ENCODE results near the gene SPATA32.
A peak's percentile ranks its signal among the peaks of the same experiment; 100 is the strongest.

The SPATA32 gene

DNA sequence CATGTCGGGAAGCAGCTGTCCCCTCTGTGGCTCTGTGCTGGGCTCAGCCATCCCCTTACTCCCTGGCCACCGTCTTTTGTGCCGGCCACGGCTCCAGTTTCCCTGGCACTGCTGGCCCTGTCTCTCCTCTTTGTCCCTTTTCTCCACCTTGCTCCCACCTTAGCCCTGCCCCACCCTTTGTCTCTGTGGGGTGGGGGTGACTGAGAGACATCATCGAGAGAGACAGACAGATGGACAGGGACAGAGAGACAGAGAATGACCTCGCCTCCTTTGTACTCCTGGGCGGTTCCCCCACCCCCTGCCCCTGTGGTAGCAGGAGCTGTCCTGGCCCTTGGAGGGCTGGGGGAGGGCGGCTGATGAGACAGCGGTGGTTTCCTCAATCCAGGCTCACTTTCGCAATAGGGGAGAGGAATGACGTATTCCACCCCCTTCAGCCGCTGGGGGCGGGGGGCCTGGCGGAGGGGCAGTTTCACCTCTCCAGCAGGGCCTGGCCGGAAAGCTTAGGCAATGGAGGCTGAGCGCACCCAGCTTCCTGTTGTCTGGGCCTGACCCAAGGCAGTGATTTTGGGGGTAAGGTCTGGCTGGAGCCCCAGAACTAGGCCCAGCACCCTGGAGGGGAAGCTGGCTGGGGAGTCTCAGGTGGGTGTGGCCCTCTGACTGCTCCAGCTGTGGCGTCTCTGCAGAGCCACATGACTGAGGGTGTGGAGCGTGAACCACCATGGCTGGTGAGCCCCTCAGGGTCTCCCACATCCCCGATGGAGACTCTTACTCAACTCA, 32.9 kb downstream of the SPATA32 start:
- DNase-seq (ENCODE audit: low read depth), result peak; percentile 75

DNA sequence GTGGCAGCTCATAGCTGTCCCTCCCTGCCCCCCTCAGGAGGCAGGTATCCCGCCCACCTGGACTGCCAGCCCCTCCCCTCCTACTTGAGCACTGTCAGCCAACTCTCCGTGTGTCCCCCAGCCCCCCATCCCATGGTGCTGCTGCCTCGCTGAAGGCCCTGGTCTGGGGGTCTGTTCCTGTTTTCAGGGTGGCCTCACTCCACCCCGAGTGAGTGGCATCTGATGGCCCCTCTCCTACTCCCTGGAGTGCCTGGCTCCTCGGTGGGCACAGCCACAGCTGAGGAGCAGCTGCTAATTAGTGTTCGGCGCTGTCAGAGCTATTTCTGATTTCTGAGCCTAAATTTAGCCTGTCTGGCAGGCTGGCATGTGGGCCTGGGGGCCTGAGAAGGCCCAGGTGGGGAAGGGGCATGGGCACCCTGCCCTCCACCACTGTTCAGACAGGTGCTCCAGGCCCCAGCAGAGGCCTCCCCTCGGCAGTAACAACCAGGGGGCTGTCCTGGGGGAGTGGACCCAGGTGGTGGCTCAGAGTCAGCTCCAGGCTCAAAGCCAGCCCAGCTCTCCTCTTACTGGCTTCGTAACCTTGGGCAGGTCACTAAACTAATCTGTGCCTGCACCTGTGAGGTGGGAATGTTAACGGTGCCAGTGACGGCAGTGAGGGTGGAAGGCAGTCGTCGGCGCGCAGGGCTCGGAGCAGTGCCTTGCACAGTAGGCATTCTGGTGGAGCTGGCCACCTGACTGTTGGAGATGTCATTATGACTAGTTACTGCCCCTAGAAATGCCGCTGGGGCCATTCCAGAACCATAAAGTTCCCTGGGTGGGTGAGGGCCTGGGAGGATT, 33.8 kb downstream of the SPATA32 start:
- DNase-seq (ENCODE audit: low read depth), result no peak

DNA sequence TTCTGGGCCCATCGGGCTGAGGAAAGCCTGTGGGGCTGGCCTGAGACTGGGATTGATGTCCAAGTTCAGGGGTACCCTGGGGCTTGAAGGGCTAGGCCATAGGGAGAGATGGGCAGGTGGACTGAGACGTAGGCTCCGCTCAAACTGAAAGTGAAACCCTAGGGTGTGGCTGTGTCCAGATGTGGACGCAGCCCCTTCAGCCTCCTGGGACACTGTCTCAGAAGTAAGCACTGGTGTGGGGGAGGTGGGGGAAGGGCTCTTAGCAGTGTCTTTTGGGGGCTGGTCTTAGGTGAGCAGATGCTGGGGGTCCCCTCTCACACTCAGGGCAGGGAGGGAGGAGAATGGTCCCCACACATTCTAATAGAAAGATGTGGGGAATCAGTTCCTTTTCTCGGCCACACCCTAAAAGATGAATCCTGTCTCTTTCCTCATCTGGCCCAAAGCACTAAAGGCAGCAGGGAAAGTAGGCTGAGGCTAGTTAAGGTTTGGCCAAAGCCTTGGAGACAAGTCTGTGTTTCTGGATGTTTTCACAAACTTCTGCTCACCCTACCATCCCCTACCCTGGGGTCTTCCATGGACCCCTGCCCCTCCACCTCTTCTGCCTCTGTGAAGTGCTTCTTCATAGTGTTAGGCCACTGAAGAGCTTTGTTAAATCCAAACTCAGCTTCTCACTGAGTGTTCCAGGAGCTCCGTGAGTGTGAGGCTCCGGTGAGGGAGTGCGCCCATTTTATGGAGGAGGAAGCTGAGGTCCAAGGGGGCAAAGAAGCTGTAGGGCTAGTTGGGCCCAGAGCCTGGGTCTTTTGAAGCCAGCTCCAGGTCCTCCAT, 34.6 kb downstream of the SPATA32 start:
- no peak for DNase-seq (ENCODE audit: low read depth)

DNA sequence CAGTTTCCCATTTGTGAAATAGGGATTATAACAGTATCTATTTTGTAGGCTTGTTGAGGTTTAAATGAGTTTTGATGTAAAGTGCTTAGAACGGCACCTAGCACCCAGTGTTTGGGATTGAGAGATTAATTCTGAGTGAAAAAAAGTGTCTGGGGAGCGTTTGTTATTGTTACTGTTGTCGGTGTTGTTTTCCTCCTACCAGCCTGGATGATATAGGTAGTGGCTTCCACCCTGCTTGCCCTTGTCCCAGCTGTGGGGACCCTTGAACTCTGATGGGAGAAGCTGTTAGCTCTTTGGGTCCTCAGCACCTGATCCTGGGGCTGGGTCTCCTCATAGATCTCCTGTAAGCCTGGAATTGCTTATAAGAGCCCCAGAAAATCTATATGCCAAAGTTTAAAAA, 35.3 kb downstream of the SPATA32 start:
- DNase-seq (ENCODE audit: low read depth), result no peak

DNA sequence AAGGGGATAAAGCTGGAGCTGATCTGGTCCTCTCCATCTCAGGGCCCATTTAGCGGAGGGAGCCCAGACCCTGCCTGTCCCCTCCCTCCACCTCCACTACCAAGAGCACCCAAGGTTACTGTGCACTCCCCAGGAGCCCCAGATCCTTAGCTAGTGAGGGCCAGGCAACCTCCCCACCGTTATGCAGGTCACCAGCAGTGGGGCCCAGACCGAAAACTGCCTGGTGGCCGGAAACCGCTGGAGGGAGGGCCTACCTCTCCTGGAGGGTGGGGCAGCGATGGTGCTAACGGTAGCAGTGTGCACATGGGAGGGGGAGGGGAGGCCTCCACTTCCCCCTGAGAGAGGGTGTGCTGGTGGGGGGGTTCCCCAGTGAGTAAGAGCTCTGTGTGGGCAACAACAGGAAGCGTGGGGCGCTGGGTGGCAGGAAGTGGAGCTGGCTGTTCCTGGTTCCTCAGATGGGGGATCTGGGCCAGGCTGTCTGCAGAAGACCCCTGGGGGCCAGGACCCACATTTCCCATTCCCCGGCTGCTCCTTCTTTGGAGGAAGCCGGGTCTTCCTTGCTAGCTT, 35.8 kb downstream of the SPATA32 start:
- peak; percentile 87 for DNase-seq (ENCODE audit: low read depth)

DNA sequence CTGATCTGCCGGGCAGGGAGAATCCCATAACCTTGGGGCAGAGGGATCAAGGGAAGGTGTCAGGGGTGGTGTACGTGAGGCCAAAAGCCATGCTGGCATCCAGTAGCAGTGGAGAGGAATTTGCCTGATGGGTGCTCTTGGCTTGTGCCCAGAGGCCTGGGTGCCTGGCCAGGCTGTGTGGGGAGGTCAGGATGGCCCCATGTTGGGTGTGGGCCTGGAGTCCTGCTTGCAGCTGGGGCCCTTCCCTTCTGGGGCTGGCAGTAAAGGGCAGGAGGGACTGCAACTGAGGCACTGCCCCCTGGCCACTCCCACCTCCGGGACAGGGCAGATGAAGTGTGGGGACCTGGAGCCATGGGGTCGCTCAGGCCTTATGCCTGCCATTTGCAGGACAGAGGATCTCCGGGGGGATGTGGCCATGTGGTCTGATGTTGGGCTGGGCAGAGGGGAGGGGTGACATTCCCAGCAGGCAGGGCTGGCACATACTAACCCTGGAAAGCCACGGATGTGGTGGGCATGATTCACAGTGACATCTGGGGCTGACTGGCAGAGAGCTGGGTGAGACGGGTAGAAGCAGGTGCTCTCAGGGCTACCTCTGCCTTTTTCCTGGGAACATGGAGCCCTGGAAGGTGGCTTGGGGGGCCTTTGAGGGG, 36.7 kb downstream of the SPATA32 start:
- no peak for DNase-seq (ENCODE audit: low read depth)

DNA sequence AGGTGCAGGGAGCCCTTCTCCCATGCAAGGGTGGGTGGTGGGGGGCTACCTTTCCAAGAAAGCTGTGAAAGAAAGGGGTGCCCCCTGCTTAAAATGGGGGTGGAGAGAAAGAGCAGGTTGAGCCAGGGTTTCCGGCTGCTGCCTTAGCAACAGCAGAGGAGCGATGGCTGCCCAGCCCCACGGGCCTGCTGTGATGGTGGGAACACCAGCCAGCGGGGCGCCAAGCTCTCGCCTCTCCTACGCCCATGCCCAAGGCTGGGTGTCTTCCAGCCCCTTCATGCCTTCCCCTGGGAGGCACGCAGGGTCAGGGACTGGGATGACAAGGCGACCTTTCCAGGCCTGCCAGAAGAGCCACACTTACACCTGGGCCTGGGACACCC, 37.2 kb downstream of the SPATA32 start:
- DNase-seq (ENCODE audit: low read depth), result no peak

DNA sequence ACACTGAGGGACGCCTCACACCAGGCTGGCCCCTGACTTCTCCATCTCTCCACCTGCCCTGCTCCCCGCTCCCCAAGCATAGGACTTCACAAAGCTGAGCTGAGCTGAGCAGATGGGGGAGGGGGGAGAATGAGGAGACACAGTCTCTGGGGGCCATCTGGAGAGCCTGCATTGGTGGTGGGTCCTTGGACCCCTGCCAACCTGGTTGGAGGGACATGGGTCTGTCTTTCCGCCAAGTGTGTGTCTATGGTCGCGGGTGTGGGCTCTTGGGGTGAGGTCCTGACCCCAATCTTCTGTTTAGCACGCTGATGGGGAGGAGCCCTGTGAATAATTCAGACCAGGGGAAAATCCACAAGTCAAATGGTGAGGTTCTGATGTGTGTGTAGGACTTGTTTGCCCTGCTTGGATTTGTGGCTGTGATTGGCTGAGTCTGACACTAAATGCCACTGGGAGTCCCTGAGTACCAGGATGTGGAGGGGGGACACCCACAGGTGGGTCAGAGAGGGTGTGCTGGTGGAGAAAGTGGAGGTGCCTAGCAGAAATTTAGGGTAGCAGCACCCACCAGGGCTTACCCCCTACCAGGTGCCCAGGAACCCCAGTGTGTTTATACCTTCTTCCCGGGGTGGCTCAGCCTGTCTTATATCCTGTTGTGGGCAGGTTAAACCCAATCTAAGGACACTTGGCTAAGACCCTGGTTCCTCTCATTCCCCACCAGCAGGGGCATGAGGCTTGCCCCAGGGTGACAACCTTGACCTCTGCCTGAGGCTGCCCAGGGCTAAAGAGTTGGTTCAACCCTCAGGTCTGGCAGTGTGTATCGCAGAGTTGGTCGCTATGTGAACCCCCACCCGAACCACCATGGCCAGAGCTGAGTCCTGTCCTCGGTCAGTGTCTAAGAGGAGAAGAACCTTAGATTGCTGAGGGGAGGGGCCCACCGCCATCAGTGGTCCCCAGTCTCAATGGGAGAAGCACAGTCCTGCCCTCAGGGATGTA, 38.1 kb downstream of the SPATA32 start:
- no peak for DNase-seq (ENCODE audit: low read depth)

DNA sequence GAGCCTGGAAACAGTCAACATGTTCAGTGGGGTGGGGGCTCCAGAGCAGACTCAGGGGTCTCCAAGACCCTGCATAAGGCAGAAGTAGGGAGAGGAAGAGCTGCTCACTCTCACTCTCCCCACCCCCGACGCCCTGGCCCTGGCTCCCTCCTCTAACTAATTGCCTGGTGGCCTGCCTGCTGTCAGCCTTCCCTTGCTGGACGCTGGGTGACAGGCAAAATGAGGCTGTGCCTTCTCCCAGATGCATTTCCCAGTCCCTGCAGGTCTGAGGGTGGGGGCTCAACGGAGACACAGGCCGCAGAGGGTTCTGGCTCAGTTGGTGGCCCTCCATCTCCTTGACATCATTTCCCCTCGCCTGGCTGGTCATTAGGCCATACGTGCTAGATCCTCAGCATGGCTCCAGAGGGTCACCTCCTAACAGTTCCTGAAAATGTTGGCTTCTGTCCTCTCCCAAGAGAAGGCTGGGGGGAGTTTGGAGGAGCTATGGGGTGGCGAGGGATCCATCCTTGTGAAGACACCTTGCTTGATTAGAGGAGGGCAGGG, 38.8 kb downstream of the SPATA32 start:
- no peak for DNase-seq (ENCODE audit: low read depth)

DNA sequence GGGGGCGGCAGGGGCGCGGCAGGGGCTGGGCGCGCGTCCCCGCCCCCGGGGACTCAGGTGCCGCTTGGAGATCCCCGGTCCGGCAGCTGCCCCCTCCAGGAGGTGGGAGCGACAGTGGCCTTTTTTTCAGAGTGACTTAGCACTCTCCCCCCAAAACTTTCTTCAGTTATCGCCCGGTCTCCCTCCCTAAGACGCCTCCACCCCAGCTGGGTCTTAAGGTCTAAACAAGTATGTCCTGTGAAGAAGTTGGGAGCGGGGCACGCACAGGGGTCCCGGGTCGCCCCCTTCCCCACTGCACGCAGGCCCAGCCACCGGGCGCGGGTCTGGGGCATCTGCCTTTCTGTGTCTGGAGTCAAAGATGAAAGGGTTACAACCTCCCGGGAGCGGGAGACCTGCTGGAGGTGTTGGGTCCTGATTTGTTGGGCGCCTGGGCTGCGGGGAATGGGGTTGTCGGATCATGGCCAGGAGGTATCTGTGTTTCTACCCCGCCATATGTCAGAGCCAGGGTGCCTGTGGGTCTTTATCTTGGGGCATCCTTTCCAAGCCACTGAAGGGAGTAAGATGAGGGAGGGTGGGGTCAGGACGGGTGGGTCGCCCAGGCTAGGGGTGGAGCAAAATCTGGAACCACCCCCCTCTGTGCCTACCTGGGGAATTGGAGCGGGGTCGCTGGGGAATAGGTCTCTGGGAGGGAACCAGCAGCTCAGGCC, 39.5 kb downstream of the SPATA32 start:
- no peak for DNase-seq (ENCODE audit: low read depth)

DNA sequence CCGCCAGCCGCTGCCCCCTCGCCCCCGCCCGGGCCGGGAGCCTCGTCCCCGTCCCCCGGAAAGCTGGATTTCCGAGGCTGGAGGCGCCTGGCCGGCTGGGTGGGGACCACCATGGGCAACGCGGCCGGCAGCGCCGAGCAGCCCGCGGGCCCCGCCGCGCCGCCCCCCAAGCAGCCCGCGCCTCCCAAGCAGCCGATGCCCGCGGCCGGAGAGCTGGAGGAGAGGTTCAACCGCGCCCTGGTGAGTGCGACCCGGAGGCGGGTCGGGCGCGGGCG, 39.9 kb downstream of the SPATA32 start:
- DNase-seq (ENCODE audit: low read depth), result no peak

DNA sequence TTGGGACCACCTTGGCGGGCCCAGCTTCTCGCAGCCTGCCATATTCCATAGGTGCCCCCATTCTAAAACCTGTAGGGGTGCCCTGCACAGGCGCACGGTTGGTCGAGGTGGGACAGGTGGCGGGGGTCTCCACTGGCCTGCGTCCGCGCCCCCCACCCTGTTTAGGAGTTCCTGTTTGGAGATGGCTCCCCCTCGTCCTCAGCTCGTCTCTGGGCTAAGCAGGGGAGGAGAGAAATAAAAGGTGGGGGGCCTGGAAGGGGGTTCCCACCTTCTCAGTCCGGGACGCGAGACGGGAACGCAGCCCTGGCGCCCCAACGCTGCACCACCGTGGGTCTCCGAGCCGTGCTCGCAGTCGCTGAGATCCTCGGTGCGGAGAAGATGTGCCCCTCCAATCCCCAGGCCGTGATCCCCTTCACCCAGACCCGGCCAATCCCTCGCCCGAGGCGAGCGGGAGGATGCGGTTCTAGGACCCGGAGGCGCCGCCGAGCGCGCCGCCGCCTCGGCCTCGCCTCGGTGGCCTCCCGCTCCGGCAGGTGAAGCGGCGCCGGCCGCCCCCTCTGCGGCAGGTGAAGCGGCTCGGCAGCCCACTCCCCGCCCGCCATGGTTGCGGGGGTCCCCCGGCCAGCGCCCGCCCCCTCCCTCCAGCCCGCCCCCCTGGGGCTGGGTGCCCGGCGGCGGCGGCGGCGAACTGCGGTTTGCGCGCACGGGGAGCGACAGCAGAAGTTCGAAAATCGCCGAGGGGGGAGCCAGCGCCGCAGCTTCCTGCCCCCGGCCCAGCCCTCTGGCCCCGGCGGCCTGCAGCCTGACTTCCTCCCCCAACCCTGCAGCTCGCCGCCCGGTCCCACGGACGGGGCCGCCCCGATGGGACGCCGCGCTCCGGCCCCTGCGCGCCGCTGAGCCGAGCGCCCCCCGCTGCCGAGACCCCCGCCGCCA, 40.5 kb downstream of the SPATA32 start, which contains the start of gene FMNL1:
TSS of gene FMNL1 (plus strand) at position 805 of the 933 bp plus-strand sequence. CDS start 240 bp downstream, outside the sequence.
- DNase-seq (ENCODE audit: low read depth), result no peak

DNA sequence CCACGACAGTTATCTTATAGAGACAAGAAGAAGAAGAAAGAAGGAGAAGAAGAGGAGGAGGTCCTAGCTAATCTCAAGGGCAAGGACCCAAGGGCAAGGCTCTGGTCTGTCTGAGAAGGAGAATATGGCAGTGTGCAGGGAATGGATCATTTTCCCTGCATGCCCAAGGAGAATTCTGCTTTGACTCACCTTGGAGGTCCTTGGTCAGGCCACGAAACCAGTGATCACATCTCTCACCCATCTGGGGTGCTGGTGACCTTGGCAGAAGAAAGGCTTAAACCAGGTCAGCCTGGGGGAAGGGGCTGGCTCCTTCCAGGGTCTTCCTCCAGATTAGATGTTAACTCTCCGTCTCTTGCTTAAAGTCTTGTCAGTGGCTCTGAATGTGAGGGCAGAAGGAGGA, 41.8 kb downstream of the SPATA32 start:
- no peak for DNase-seq (ENCODE audit: low read depth)

DNA sequence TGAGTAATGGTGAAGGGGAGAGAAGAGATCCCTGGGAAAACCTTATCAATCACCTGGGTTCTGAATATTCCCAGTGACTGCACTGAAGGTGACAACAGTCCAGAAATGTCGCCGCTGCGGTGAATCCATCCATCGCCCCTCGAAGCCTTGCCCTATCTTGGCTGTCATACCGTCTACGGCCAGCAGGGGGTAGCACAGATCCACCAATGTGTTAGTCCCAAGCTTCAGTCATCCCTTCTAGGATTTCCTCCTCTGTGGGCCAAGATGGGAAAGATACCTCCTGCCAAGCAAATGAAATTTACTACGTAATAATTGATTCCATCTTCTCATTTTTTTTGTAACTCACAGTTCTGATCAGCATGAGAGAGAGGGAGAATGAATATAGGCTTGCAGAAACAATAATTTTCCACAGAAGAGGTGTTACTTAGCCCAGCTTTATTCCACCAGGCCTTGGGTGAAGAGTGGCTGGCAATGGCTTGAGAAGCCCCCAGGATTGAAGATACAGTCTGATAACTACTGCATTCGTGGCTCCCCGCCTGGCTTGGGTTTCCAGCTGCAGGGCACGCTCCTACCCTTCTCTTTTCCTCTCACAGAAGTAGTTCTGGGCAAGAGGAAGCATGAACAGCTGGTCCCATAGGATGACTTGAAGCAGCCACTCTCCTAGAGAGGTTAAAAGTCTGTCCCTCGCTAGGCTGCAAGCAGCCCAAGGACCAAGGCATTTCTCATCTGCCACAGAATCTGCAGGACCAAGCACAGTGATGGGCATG, 42.8 kb downstream of the SPATA32 start:
- peak; percentile 82 for DNase-seq (ENCODE audit: low read depth)
